IMR-90 (cell line): ENCODE data around the gene GPSM1. TPM values are rescaled to one million over a fixed set of nuclear protein-coding genes. Genes with fewer than 3 reads are reported as not detected.

Experiments
- FOS ChIP-seq: fragments of 150-350 bp; IDR thresholded peaks from 2 replicates; pipeline ENCODE4 v1.6.1; 2016; ENCODE audit warnings: low read depth, low read length
- polyA plus RNA-seq, 3 experiments: library from polyadenylated mRNA; depleted of rRNA; stranded (reverse); fragments of >200 nt; gene quantifications; 2 replicates each; pipeline ENCODE4 v1.2.3, GENCODE V29; 2012; ENCODE audit warnings: low replicate concordance in 1 of 3
- total RNA-seq: library from RNA; depleted of rRNA; stranded (reverse); fragments of >200 nt; gene quantifications from 2 replicates; pipeline ENCODE4 v1.2.3, GENCODE V29; 2012
- TF ChIP-seq, protein P1 (sequence below): fragments of 150-350 bp; IDR thresholded peaks from 2 replicates; pipeline ENCODE4 v1.6.1; 2016; ENCODE audit warnings: low read depth, mild to moderate bottlenecking, low read length, moderate library complexity, borderline replicate concordance

The GPSM1 gene
- total and polyA plus RNA-seq, 2 of the 4 experiments (the other 2 are of a cell fraction), result 28.7 to 71.2 TPM

DNA sequence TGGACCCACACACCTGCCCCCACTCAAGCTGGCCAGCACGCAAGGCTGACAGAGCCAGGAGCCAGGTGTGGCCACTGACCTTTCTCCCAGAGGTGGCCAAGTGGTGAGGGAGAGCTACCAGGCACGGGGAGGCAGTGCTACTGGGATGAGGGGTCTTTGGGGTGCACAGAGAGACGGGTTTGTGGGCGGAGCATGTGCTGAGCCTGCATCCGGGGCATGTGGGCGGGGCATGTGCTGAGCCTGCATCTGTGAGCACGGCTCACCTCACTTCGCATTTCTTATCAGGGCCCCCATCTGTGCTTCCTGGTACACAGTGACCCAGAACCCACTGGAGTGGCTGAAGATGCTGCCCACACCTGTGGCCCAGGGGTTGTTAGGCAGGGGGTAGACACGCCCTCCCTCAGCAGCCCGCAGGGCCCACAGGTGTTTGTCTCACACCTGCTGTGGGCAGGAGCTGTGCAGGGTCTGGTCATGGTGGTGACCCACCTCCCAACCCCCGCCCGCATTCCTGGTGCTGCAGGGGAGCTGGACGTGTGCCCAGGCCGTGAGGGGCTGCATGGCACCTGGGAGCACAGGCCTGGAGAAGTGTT lies 45.0 kb upstream of the GPSM1 start (continued):
- TF ChIP-seq FOS, result no peak
- TF ChIP-seq, protein P1, sequence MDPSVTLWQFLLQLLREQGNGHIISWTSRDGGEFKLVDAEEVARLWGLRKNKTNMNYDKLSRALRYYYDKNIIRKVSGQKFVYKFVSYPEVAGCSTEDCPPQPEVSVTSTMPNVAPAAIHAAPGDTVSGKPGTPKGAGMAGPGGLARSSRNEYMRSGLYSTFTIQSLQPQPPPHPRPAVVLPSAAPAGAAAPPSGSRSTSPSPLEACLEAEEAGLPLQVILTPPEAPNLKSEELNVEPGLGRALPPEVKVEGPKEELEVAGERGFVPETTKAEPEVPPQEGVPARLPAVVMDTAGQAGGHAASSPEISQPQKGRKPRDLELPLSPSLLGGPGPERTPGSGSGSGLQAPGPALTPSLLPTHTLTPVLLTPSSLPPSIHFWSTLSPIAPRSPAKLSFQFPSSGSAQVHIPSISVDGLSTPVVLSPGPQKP, result no peak
